Karpas-422 (cell line): ENCODE measurements around the gene DPEP2NB. TPM values are rescaled to one million over a fixed set of nuclear protein-coding genes. Genes with fewer than 3 reads are reported as not detected.

Experiments used
- DNase-seq: peaks from one replicate; pipeline ENCODE4 v3.0.0-alpha.2; 2015
- H2AFZ ChIP-seq: fragments of 200-600 bp; sonication (generic); 2 replicates; pipeline ENCODE4 v1.6.1; 2014; ENCODE audit warnings: antibody characterized with exemption, low read length, mixed read lengths
- H3K27ac ChIP-seq: fragments of 200-600 bp; sonication (generic); 2 replicates; pipeline ENCODE4 v1.5.1; 2014; ENCODE audit warnings: mild to moderate bottlenecking, low read length, moderate library complexity
- H3K27me3 ChIP-seq: fragments of 200-600 bp; sonication (generic); 2 replicates; pipeline ENCODE4 v1.6.1; 2014; ENCODE audit warnings: low read length, mixed read lengths
- H3K36me3 ChIP-seq: fragments of 200-600 bp; sonication (generic); 2 replicates; pipeline ENCODE4 v1.6.1; 2014; ENCODE audit warnings: low read length, mixed read lengths; ENCODE audit not compliant: insufficient read depth
- H3K4me1 ChIP-seq: fragments of 200-600 bp; sonication (generic); 2 replicates; pipeline ENCODE4 v1.6.1; 2014; ENCODE audit warnings: mild to moderate bottlenecking, low read length, mixed read lengths
- H3K4me2 ChIP-seq: fragments of 200-600 bp; sonication (generic); 2 replicates; pipeline ENCODE4 v1.6.1; 2014; ENCODE audit warnings: low read length, low read depth, mild to moderate bottlenecking; ENCODE audit not compliant: poor library complexity, severe bottlenecking
- H3K4me3 ChIP-seq: fragments of 200-600 bp; sonication (generic); 2 replicates; pipeline ENCODE4 v1.5.1; 2014; ENCODE audit warnings: mild to moderate bottlenecking, antibody characterized with exemption, low read length, mixed read lengths
- H3K79me2 ChIP-seq: fragments of 200-600 bp; sonication (generic); 2 replicates; pipeline ENCODE4 v1.6.1; 2014; ENCODE audit warnings: mild to moderate bottlenecking, low read length, mixed read lengths
- H3K9ac ChIP-seq: fragments of 200-600 bp; sonication (generic); 2 replicates; pipeline ENCODE4 v1.6.0; 2014; ENCODE audit warnings: low read length
- H3K9me2 ChIP-seq: fragments of 200-600 bp; sonication (generic), shearing (Covaris generic); replicated peaks from 2 replicates; pipeline ENCODE4 v1.6.0; 2014; ENCODE audit warnings: mild to moderate bottlenecking, low read length, moderate library complexity; ENCODE audit not compliant: insufficient read depth
- H3K9me3 ChIP-seq: fragments of 300-700, 200-600 bp; sonication (generic); 2 replicates; pipeline ENCODE4 v1.6.1; 2014; ENCODE audit warnings: low read length, mixed read lengths
- H4K20me1 ChIP-seq: fragments of 200-600 bp; sonication (generic); 2 replicates; pipeline ENCODE4 v1.6.1; 2014; ENCODE audit warnings: mild to moderate bottlenecking, antibody characterized with exemption, low read length, low read depth; ENCODE audit not compliant: insufficient read depth
- total RNA-seq: library from RNA; depleted of rRNA; stranded (reverse); fragments of >200 nt; shearing (Covaris generic); gene quantifications from 2 replicates; pipeline ENCODE4 v1.2.3, GENCODE V29; 2014; ENCODE audit warnings: low replicate concordance

The DPEP2NB gene
- total RNA-seq, 1 experiment from 2014 or later: not detected

GRCh38 chr16:67986949-67987348 is 28.8 kb downstream of the DPEP2NB start:
- no peak for DNase-seq
- no peak overlapping the region for H3K9ac ChIP-seq
- H3K9me3 ChIP-seq: no peaks in the 10 kb centered on the region
- H3K27me3 ChIP-seq: no peaks in the 10 kb centered on the region
- peaks cover 6% of the 10 kb centered on the region; the same call in 1 of the 2 replicates for H3K4me1 ChIP-seq
- no peak overlapping the region for H3K4me2 ChIP-seq
- H3K79me2 ChIP-seq: no peaks in the 10 kb centered on the region
- no peaks in the 10 kb centered on the region for H3K36me3 ChIP-seq
- no peaks in the 10 kb centered on the region for H3K9me2 ChIP-seq
- H4K20me1 ChIP-seq: no peaks in the 10 kb centered on the region
- H3K27ac ChIP-seq: no peak overlapping the region
- H3K4me3 ChIP-seq: no peak overlapping the region
- H2AFZ ChIP-seq: no peak overlapping the region

GRCh38 chr16:67982011-67982696 is 33.6 kb downstream of the DPEP2NB start:
- Histone ChIP-seq H4K20me1 (no peaks in the 10 kb centered on the region), H3K9ac (no peak overlapping the region), H3K36me3 (no peaks in the 10 kb centered on the region), H3K4me2 (no peak overlapping the region), H3K27me3 (no peaks in the 10 kb centered on the region), H2AFZ (no peak overlapping the region), H3K4me1 (peaks cover 6% of the 10 kb centered on the region; the same call in 1 of the 2 replicates), H3K27ac (no peak overlapping the region), H3K9me2 (no peaks in the 10 kb centered on the region), H3K79me2 (no peaks in the 10 kb centered on the region), H3K9me3 (no peaks in the 10 kb centered on the region), H3K4me3 (no peak overlapping the region)
- DNase-seq: no peak

- H3K9ac ChIP-seq: no peak within 1 kb of the TSS
- no peak within 1 kb of the TSS for H3K4me3 ChIP-seq
- no peak within 1 kb of the TSS for H3K4me2 ChIP-seq
- H4K20me1 ChIP-seq: no peaks in the 10 kb centered on the region
- H3K36me3 ChIP-seq: no peaks in the 10 kb centered on the region
- H3K9me2 ChIP-seq: no peaks in the 10 kb centered on the region
- no peak within 1 kb of the TSS for H2AFZ ChIP-seq
- H3K27me3 ChIP-seq: no peaks in the 10 kb centered on the region
- no peaks in the 10 kb centered on the region for H3K79me2 ChIP-seq
- H3K9me3 ChIP-seq: no peaks in the 10 kb centered on the region
- H3K4me1 ChIP-seq: peaks cover 6% of the 10 kb centered on the region; the same call in 1 of the 2 replicates
- DNase-seq: no peak
- H3K27ac ChIP-seq: no peak within 1 kb of the TSS
Measured at GRCh38 chr16:67979955-67980678, 35.6 kb downstream of the DPEP2NB start, which contains the start of gene DPEP3. Gene DPEP3 (minus strand): TSS chr16:67980499. CDS start chr16:67980380, 119 bp downstream.

GRCh38 chr16:67977469-67978227 is 38.1 kb downstream of the DPEP2NB start:
- DNase-seq: no peak
- no peaks in the 10 kb centered on the region for H3K9me2 ChIP-seq
- H3K27me3 ChIP-seq: no peaks in the 10 kb centered on the region
- H3K9me3 ChIP-seq: no peaks in the 10 kb centered on the region
- H3K36me3 ChIP-seq: no peaks in the 10 kb centered on the region
- H3K9ac ChIP-seq: no peak overlapping the region
- no peak overlapping the region for H3K4me2 ChIP-seq
- no peaks in the 10 kb centered on the region for H4K20me1 ChIP-seq
- no peaks in the 10 kb centered on the region for H3K79me2 ChIP-seq
- no peaks in the 10 kb centered on the region for H3K4me1 ChIP-seq
- no peak overlapping the region for H3K27ac ChIP-seq
- no peak overlapping the region for H2AFZ ChIP-seq
- H3K4me3 ChIP-seq: no peak overlapping the region

- Histone ChIP-seq H3K36me3 (no peaks in the 10 kb centered on the region), H3K9me3 (no peaks in the 10 kb centered on the region), H3K9me2 (no peaks in the 10 kb centered on the region), H2AFZ (no peak overlapping the region), H3K27me3 (no peaks in the 10 kb centered on the region), H3K4me3 (no peak overlapping the region), H3K4me2 (no peak overlapping the region), H3K27ac (no peak overlapping the region), H3K79me2 (no peaks in the 10 kb centered on the region), H3K9ac (no peak overlapping the region), H4K20me1 (no peaks in the 10 kb centered on the region), H3K4me1 (no peaks in the 10 kb centered on the region)
- DNase-seq: no peak
Measured at GRCh38 chr16:67977005-67977404, 38.7 kb downstream of the DPEP2NB start.

GRCh38 chr16:67976205-67976604 is 39.5 kb downstream of the DPEP2NB start:
- Histone ChIP-seq H4K20me1 (no peaks in the 10 kb centered on the region), H2AFZ (no peak overlapping the region), H3K4me3 (no peak overlapping the region), H3K79me2 (no peaks in the 10 kb centered on the region), H3K4me2 (no peak overlapping the region), H3K27me3 (no peaks in the 10 kb centered on the region), H3K9me3 (no peaks in the 10 kb centered on the region), H3K9me2 (no peaks in the 10 kb centered on the region), H3K27ac (no peak overlapping the region), H3K9ac (no peak overlapping the region), H3K36me3 (no peaks in the 10 kb centered on the region), H3K4me1 (no peaks in the 10 kb centered on the region)
- DNase-seq: no peak

DNA sequence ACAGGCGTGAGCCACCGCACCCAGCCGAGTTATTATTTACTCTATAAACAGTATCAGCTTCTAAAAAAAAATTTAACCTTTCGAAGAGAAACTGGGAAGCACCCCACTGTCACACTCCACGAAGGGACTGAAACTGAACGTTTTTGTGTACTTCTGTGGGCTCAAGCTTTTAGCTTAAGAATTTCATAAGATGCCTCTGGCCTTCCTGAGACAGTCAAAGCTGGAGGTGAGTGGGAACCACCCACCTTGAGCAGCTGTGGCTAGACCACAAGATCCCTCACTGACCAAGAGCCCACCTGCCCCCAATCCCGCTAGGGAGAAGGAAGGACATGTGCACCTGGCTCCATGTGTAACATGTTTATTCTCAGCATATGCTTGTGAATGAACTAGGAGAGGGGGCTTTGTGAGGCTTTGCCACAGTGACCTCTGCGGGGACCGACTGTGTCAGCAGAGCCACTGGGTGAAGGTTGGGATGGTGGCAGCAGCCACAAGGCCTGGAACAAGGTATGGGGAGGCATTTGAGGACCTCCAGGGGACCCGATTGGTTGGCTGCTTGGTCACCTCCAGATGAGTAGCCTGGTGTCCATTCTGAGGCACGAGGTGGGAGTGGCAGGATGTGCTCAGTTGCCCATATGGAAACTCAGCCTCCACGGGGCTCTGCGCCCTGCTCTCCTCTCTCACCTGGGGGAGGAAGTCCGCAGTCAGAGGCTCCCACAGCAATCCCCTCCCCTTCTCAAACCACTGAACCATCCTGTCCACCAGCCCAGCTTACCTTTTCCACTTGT is 40.2 kb downstream of the DPEP2NB start:
- Histone ChIP-seq H2AFZ (no peak overlapping the region), H3K9me3 (no peaks in the 10 kb centered on the region), H3K4me2 (no peak overlapping the region), H4K20me1 (no peaks in the 10 kb centered on the region), H3K9me2 (no peaks in the 10 kb centered on the region), H3K9ac (no peak overlapping the region), H3K4me1 (no peaks in the 10 kb centered on the region), H3K4me3 (no peak overlapping the region), H3K27me3 (no peaks in the 10 kb centered on the region), H3K36me3 (no peaks in the 10 kb centered on the region), H3K27ac (no peak overlapping the region), H3K79me2 (no peaks in the 10 kb centered on the region)
- no peak for DNase-seq
